Gastroesophageal sphincter (tissue), 2 donors: ENCODE results near the gene KRTAP16-1.

Experiments
- POLR2A ChIP-seq, 2 donors: fragments of 450-650 bp; IDR thresholded peaks; one replicate each; pipeline ENCODE4 v1.6.1; 2017; ENCODE audit warnings: antibody characterized with exemption in 2 of 2, mild to moderate bottlenecking in 2 of 2, moderate library complexity in 1 of 2
- POLR2AphosphoS5 ChIP-seq: sonication (generic); formaldehyde crosslinking; IDR thresholded peaks from one replicate; pipeline ENCODE4 v1.6.1; 2017; ENCODE audit warnings: antibody characterized with exemption

DNA sequence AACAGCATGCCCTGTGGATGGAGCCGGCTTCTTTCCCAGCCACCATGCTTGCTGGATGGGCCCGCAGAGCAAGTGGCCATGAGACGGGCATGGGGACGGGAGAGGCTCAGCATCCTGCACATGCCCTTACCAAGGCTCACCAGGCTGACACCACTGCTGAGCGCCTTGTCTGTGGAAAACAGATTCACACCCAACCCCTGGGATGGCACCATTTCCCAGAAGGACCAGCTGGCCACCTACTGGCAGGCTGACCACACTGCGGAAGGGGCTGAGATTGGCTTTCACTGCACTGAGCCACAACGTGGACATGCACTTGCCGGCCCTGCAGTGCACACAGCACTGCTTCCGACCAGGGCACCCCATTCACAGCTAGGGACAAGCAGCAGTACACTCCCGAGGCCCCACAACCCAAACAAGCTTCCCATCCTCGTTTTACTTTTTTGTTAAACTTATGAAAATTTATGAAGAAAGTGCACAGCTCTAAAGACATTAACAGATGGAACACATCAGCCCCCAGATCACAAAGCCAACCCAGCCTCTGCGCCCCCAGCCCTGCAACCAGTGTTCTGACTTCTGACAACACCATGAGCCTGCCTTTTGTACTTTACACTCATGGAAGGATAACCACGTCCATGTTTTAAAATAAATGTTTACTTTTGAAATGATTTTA, 20.3 kb upstream of the KRTAP16-1 start:
- TF ChIP-seq POLR2AphosphoS5: no peak
- no peak for TF ChIP-seq POLR2A (IDR thresholded peaks at IDR 0.05)
